Measurements from ENCODE around the gene MYBBP1A. TPM values are rescaled to one million over a fixed set of nuclear protein-coding genes. Genes with fewer than 3 reads are reported as not detected.

MYBBP1A gene
- polyA plus RNA-seq, 2 of the 4 experiments (the other 2 are of a cell fraction), result 42.9 to 95.1 TPM

DNA sequence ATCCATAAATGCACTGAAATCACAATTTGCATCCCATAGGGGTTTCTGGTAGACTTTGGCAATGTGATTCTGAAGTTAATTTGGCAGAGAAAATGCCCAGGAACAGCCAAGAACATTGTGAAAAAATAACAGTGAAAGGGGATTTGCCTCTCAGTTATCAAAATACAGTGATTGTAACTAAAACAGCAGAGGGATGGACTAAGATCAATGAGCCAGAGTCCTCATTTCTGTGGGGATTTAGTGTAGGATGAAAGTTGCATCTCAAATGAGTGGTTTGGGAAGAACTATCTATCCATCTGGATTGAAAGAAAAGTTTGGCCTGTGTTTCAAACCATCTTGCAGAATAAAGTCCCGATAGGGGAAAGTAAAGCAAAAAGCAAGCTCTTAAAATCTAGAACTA is 28.1 kb downstream of the MYBBP1A start (continued):
- no peak for TF ChIP-seq NPAS2 (CRISPR knock-in tag; IDR thresholded peaks at IDR 0.05; ENCODE audit: borderline replicate concordance)

DNA sequence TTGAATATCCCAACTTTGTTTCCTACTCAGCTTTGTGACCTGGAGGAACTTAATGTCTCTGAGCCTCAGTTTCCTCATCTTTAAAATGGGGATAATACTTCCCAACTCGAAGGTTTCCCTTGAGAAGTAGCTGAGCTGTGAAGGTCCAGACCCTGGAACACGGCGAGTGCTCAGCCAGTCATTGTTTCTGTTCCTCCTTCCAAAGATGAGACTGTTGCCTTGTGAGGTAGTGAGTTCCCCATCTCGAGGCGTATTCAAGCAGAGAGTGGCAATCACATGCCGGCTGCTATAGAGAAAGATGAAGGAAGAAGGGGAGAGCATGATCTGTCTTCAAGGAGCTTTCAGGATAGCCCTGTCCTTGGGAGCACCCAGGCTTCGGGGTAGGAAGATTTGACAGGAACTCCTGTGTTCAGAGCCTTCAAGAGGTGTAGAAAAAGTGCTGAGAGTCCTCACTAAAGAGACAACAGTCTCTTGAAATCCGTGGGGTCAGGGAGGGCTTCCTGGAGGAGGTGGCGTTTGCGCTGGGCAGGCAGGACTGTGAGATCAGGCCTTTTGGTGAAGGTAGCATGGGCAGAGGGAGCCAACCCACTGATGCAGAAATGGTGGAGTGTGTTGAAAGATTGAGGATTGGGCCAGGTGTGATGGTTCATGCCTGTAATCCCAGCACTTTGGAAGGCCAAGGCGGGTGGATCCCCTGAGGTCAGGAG is 29.3 kb downstream of the MYBBP1A start:
- peaks cover 10% of the 10 kb centered on the region; the same call in 2 of the 3 replicates for H3K4me1 ChIP-seq
- no peak for FAIRE-seq
- ATAC-seq, result no peak
- TF ChIP-seq SREBF2 (IDR thresholded peaks at IDR 0.05) (no peak), KDM1A (IDR thresholded peaks at IDR 0.05; ENCODE audit: low read depth) (peak; percentile 78; the same call in 1 of the 2 replicates), ZFP36 (IDR thresholded peaks at IDR 0.05; ENCODE audit: borderline replicate concordance, partially characterized antibody) (peak; percentile 82)
- ChIA-PET CTCF (interaction anchor here (0.7 to 2.7 kb wide), 12 partner anchors 9 to 112 kb away, joined by 3 to 8 read pairs (median 4); no protein-coding TSS in a partner anchor), POLR2A (no interaction called here)
- DNase-seq (ENCODE audit: low read depth in 1 of 2, low spot score in 1 of 2), result no peak
- WGBS (ENCODE audit: missing lambda C conversion rate), result 61% methylated on average over 11 of the region's 11 CpGs
- H3K4me2 ChIP-seq, result no peak overlapping the region
- no peaks in the 10 kb centered on the region for H3K9me3 ChIP-seq
- H3K4me3 ChIP-seq, result no peak overlapping the region
- no peak overlapping the region for H3K27ac ChIP-seq

DNA sequence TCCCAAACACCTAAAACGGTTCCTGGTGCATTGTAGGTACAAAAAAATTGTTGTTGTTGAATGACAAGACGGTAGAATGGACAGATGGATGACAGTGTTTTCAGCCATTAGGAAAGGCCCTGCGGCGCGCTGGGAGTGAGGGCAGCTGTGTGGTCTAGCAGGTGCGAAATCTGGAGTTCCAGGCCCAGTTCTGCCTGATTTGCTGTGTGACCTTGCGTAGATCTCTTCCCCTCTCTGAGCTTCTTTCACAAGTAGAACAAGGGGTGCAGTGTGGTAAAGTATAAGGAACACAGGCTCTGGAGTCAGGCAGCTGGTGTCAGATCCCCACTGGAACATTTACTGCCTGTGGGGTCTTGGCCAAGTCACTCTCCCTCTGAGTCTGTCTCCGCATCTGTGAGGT is 31.2 kb downstream of the MYBBP1A start:
- ChIA-PET POLR2A (no interaction called here), CTCF (interaction anchor here (0.9 to 2.7 kb wide), 6 partner anchors 10 to 111 kb away, joined by 3 to 8 read pairs (median 4); no protein-coding TSS in a partner anchor)
- Histone ChIP-seq H3K27ac (no peak overlapping the region), H3K4me1 (peaks cover 15% of the 10 kb centered on the region; the same call in 2 of the 3 replicates), H3K4me2 (no peak overlapping the region), H3K4me3 (no peak overlapping the region), H3K9me3 (no peaks in the 10 kb centered on the region)
- FAIRE-seq, result no peak
- WGBS (ENCODE audit: missing lambda C conversion rate), result 84% methylated on average over 8 of the region's 8 CpGs
- TF ChIP-seq, protein P1, sequence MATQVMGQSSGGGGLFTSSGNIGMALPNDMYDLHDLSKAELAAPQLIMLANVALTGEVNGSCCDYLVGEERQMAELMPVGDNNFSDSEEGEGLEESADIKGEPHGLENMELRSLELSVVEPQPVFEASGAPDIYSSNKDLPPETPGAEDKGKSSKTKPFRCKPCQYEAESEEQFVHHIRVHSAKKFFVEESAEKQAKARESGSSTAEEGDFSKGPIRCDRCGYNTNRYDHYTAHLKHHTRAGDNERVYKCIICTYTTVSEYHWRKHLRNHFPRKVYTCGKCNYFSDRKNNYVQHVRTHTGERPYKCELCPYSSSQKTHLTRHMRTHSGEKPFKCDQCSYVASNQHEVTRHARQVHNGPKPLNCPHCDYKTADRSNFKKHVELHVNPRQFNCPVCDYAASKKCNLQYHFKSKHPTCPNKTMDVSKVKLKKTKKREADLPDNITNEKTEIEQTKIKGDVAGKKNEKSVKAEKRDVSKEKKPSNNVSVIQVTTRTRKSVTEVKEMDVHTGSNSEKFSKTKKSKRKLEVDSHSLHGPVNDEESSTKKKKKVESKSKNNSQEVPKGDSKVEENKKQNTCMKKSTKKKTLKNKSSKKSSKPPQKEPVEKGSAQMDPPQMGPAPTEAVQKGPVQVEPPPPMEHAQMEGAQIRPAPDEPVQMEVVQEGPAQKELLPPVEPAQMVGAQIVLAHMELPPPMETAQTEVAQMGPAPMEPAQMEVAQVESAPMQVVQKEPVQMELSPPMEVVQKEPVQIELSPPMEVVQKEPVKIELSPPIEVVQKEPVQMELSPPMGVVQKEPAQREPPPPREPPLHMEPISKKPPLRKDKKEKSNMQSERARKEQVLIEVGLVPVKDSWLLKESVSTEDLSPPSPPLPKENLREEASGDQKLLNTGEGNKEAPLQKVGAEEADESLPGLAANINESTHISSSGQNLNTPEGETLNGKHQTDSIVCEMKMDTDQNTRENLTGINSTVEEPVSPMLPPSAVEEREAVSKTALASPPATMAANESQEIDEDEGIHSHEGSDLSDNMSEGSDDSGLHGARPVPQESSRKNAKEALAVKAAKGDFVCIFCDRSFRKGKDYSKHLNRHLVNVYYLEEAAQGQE (IDR thresholded peaks at IDR 0.05), result no peak
- no peak for DNase-seq (ENCODE audit: low read depth in 1 of 2, low spot score in 1 of 2)
- no peak for ATAC-seq

DNA sequence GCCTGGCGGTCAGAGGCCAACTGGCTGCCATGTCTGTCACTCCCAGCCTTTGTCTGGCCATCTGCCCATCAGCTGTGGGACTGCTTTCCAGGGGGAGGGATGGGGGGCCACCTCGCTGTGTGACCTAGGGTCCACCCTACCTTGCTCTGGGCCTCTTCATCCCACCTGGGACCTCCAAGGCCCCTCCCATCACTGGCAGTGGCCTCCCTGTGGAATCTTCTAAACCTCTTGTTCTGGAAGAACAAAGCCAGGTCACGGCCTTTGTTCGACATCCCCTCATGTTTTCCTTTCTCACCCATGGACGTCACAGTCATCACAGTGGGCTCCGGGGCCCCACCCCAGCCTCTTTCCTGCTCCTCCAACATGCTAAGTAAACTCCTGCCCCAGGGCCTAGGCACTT is 32.5 kb downstream of the MYBBP1A start:
- no peak overlapping the region for H3K4me2 ChIP-seq
- H3K4me3 ChIP-seq, result no peak overlapping the region
- H3K27ac ChIP-seq, result no peak overlapping the region
- ChIA-PET CTCF (interaction anchor here (1.0 to 2.6 kb wide), 2 partner anchors 15 to 44 kb away, joined by 3 to 8 read pairs; no protein-coding TSS in a partner anchor), POLR2A (no interaction called here)
- FAIRE-seq (no peak), DNase-seq (ENCODE audit: low read depth in 1 of 2, low spot score in 1 of 2) (no peak), ATAC-seq (no peak)
- peaks cover 15% of the 10 kb centered on the region; the same call in 2 of the 3 replicates for H3K4me1 ChIP-seq
- H3K9me3 ChIP-seq, result no peaks in the 10 kb centered on the region
- TF ChIP-seq CBX2 (IDR thresholded peaks at IDR 0.05; ENCODE audit: borderline replicate concordance, low read depth) (no peak), RNF2 (IDR thresholded peaks at IDR 0.05; ENCODE audit: borderline replicate concordance, low read depth) (no peak), EHF (CRISPR knock-in tag; IDR thresholded peaks at IDR 0.05) (no peak), HDAC2 (IDR thresholded peaks at IDR 0.05) (no peak), NFE2L2 (conservative IDR thresholded peaks at IDR 0.05; ENCODE audit: low read length) (no peak), HEYL (CRISPR knock-in tag; IDR thresholded peaks at IDR 0.05) (no peak), KDM5A (IDR thresholded peaks at IDR 0.05) (no peak), MYC (IDR thresholded peaks at IDR 0.05; ENCODE audit: borderline replicate concordance, low read length) (no peak), GATA3 (IDR thresholded peaks at IDR 0.05; ENCODE audit: borderline replicate concordance) (no peak), RAD21 (conservative IDR thresholded peaks at IDR 0.05 in 1 of 2, IDR thresholded peaks at IDR 0.05 in 1 of 2) (no peak), RCOR1 (IDR thresholded peaks at IDR 0.05; ENCODE audit: low read depth, low read length) (no peak), JUNB (IDR thresholded peaks at IDR 0.05) (no peak), NR3C1 (IDR thresholded peaks at IDR 0.05) (no peak), ZNF302 (CRISPR knock-in tag; IDR thresholded peaks at IDR 0.05) (no peak), FOXS1 (CRISPR knock-in tag; IDR thresholded peaks at IDR 0.05) (no peak)
- TF ChIP-seq, protein P2, sequence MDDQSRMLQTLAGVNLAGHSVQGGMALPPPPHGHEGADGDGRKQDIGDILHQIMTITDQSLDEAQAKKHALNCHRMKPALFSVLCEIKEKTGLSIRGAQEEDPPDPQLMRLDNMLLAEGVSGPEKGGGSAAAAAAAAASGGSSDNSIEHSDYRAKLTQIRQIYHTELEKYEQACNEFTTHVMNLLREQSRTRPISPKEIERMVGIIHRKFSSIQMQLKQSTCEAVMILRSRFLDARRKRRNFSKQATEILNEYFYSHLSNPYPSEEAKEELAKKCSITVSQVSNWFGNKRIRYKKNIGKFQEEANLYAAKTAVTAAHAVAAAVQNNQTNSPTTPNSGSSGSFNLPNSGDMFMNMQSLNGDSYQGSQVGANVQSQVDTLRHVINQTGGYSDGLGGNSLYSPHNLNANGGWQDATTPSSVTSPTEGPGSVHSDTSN (IDR thresholded peaks at IDR 0.05), result no peak
- TF ChIP-seq, protein P3, sequence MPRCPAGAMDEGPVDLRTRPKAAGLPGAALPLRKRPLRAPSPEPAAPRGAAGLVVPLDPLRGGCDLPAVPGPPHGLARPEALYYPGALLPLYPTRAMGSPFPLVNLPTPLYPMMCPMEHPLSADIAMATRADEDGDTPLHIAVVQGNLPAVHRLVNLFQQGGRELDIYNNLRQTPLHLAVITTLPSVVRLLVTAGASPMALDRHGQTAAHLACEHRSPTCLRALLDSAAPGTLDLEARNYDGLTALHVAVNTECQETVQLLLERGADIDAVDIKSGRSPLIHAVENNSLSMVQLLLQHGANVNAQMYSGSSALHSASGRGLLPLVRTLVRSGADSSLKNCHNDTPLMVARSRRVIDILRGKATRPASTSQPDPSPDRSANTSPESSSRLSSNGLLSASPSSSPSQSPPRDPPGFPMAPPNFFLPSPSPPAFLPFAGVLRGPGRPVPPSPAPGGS (IDR thresholded peaks at IDR 0.05), result no peak
- TF ChIP-seq, protein P4, sequence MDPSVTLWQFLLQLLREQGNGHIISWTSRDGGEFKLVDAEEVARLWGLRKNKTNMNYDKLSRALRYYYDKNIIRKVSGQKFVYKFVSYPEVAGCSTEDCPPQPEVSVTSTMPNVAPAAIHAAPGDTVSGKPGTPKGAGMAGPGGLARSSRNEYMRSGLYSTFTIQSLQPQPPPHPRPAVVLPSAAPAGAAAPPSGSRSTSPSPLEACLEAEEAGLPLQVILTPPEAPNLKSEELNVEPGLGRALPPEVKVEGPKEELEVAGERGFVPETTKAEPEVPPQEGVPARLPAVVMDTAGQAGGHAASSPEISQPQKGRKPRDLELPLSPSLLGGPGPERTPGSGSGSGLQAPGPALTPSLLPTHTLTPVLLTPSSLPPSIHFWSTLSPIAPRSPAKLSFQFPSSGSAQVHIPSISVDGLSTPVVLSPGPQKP (IDR thresholded peaks at IDR 0.05; ENCODE audit: low read depth, low read length), result no peak
- WGBS (ENCODE audit: missing lambda C conversion rate), result 77% methylated on average over 6 of the region's 6 CpGs
